GM12878 (cell line): ENCODE data around the gene RSRC1. TPM values are rescaled to one million over a fixed set of nuclear protein-coding genes. Genes with fewer than 3 reads are reported as not detected.

ENCODE experiments used
- ATAC-seq: fragments of 200-7000 bp; cut with Tn5 transposase; 3 replicates; pipeline ENCODE4 v1.9.1; 2020; ENCODE audit warnings: mild to moderate bottlenecking, moderate library complexity
- BruUV-seq: library from RNA; stranded (reverse); fragments of 400-500 nt; replicated peaks from 2 replicates; lab custom pipeline; 2021; lab: Mats Ljungman, UMichigan
- CTCF ChIA-PET: fragments of 300-600 bp; sonication (Branson Sonifier 250); formaldehyde crosslinking; extraction: SDS; loops from one replicate; lab custom pipeline; 2021; ENCODE audit warnings: inconsistent platforms; lab: Yijun Ruan, JAX
- POLR2A ChIA-PET: fragments of 350-600 bp; formaldehyde crosslinking; extraction: SDS; loops from one replicate; lab custom pipeline; 2021; ENCODE audit warnings: inconsistent platforms; lab: Charles Lee
- RAD21 ChIA-PET: fragments of 300-600 bp; sonication (Branson Sonifier 250); formaldehyde crosslinking; loops from one replicate; lab custom pipeline; 2023; ENCODE audit warnings: antibody characterized with exemption; ENCODE audit not compliant: unreplicated experiment; lab: Charles Lee
- SMC1A ChIA-PET: fragments of 300-600 bp; sonication (Branson Sonifier 250); formaldehyde crosslinking; loops from one replicate; lab custom pipeline; 2023; ENCODE audit not compliant: unreplicated experiment, uncharacterized antibody; lab: Charles Lee
- DNase-seq: peaks from one replicate; pipeline ENCODE4 v3.0.0-alpha.2; 2011; ENCODE audit warnings: low read depth, low spot score
- FAIRE-seq: peaks from 3 replicates; lab custom pipeline; 2011; peaks lifted over from hg19 to GRCh38; lab: Jason Lieb, UNC
- H2AFZ ChIP-seq: 2 replicates; pipeline ENCODE4 v1.6.0; 2011; ENCODE audit warnings: low read depth, low read length, control low read depth; ENCODE audit not compliant: control insufficient read depth
- H3K27ac ChIP-seq: 2 replicates; pipeline ENCODE4 v1.5.1; 2011; ENCODE audit warnings: control low read depth; ENCODE audit not compliant: control insufficient read depth, insufficient read depth
- H3K27me3 ChIP-seq, 2 experiments: replicated peaks in 1 of 2; 2 replicates each; pipeline versions ENCODE4 v1.6.0 to v1.6.1; 2011; ENCODE audit warnings: low read length in 1 of 2; ENCODE audit not compliant: control insufficient read depth in 2 of 2, insufficient read depth in 2 of 2
- H3K36me3 ChIP-seq, 2 experiments: 2 replicates each; pipeline ENCODE4 v1.5.1; 2011; ENCODE audit warnings: low read length in 1 of 2; ENCODE audit not compliant: control insufficient read depth in 2 of 2, insufficient read depth in 2 of 2
- H3K4me1 ChIP-seq: 2 replicates; pipeline ENCODE4 v1.6.1; 2011; ENCODE audit warnings: mild to moderate bottlenecking, low read length, moderate library complexity, mixed read lengths; ENCODE audit not compliant: control insufficient read depth, insufficient read depth
- H3K4me2 ChIP-seq: 2 replicates; pipeline ENCODE4 v1.6.0; 2011; ENCODE audit warnings: control low read depth; ENCODE audit not compliant: control insufficient read depth, insufficient read depth
- H3K4me3 ChIP-seq: fragments of 200-600 bp; sonication (generic); 2 replicates; pipeline ENCODE4 v1.5.1; 2016
- H3K79me2 ChIP-seq: 2 replicates; pipeline ENCODE4 v1.6.0; 2011; ENCODE audit warnings: low read length; ENCODE audit not compliant: control insufficient read depth, insufficient read depth
- H3K9ac ChIP-seq: 2 replicates; pipeline ENCODE4 v1.8.0; 2011; ENCODE audit warnings: low read length, control low read depth, mixed read lengths; ENCODE audit not compliant: control insufficient read depth, insufficient read depth
- H3K9me3 ChIP-seq: replicated peaks from 3 replicates; pipeline ENCODE4 v1.5.1; 2011; ENCODE audit warnings: mild to moderate bottlenecking, low read length; ENCODE audit not compliant: control insufficient read depth, insufficient read depth
- H4K20me1 ChIP-seq: 2 replicates; pipeline ENCODE4 v1.6.0; 2011; ENCODE audit not compliant: control insufficient read depth, insufficient read depth
- CBX3 ChIP-seq: fragments of 200-600 bp; sonication (generic); IDR thresholded peaks from 2 replicates; pipeline ENCODE4 v1.6.1; 2016; ENCODE audit warnings: low read depth, borderline replicate concordance
- EED ChIP-seq: sonication (generic); IDR thresholded peaks from 2 replicates; pipeline ENCODE4 v1.6.1; 2016; ENCODE audit warnings: antibody characterized with exemption, low read depth
- FOS ChIP-seq: IDR thresholded peaks from 3 replicates; pipeline ENCODE4 v1.6.1; 2011; ENCODE audit warnings: borderline replicate concordance; ENCODE audit not compliant: insufficient read length; ENCODE audit errors: extremely low read depth
- HCFC1 ChIP-seq: fragments of 150-350 bp; IDR thresholded peaks from 2 replicates; pipeline ENCODE4 v1.6.1; 2014; ENCODE audit warnings: low read length
- MYB ChIP-seq: fragments of 150-350 bp; IDR thresholded peaks from 2 replicates; pipeline ENCODE4 v1.6.1; 2014; ENCODE audit warnings: mild to moderate bottlenecking, low read depth, low read length, borderline replicate concordance
- NR2C2 ChIP-seq: IDR thresholded peaks from 2 replicates; pipeline ENCODE4 v1.6.1; 2011; ENCODE audit warnings: borderline replicate concordance, low read depth; ENCODE audit not compliant: control insufficient read depth, insufficient read length
- PAX8 ChIP-seq: fragments of 450-650 bp; IDR thresholded peaks from 2 replicates; pipeline ENCODE4 v1.6.1; 2017; ENCODE audit warnings: mild to moderate bottlenecking, moderate library complexity
- POU2F2 ChIP-seq: IDR thresholded peaks from 3 replicates; pipeline ENCODE4 v1.6.1; 2011; ENCODE audit warnings: low read depth, mild to moderate bottlenecking, low read length, borderline replicate concordance
- RCOR1 ChIP-seq: conservative IDR thresholded peaks from 2 replicates; pipeline ENCODE4 v1.6.1; 2012; ENCODE audit warnings: low read depth, low read length, improper control_type of control experiment
- RELA ChIP-seq: fragments of 450-650 bp; IDR thresholded peaks from 2 replicates; pipeline ENCODE4 v1.8.0; 2014; ENCODE audit warnings: borderline replicate concordance; ENCODE audit not compliant: partially characterized antibody
- RUNX3 ChIP-seq: IDR thresholded peaks from 2 replicates; pipeline ENCODE4 v1.6.1; 2012; ENCODE audit warnings: low read length, inconsistent platforms
- SPI1 ChIP-seq: IDR thresholded peaks from 2 replicates; pipeline ENCODE4 v1.6.1; 2011; ENCODE audit warnings: low read depth, mild to moderate bottlenecking, low read length, moderate library complexity, borderline replicate concordance; ENCODE audit not compliant: insufficient read depth
- TAF1 ChIP-seq: IDR thresholded peaks from 2 replicates; pipeline ENCODE4 v1.6.1; 2011; ENCODE audit warnings: mild to moderate bottlenecking, low read depth, low read length, borderline replicate concordance
- YY1 ChIP-seq: IDR thresholded peaks from 2 replicates; pipeline ENCODE4 v1.6.1; 2011; ENCODE audit warnings: low read depth, mild to moderate bottlenecking, low read length
- WGBS: methylation state at CpG from one replicate; pipeline ENCODE4 v1.1.6; 2016; ENCODE audit warnings: low lambda C conversion rate; ENCODE audit not compliant: insufficient replicate concordance, insufficient coverage; ENCODE audit errors: missing lambda C conversion rate; 5-methylcytosine and 5-hydroxymethylcytosine counted together
- in situ Hi-C: fragments of 300-500 bp; cut with MboI; formaldehyde crosslinking; loops from 9 replicates; pipeline ENCODE4 v1.14.3; 2018; ENCODE audit warnings: mixed read lengths
- intact Hi-C: fragments of 100-400 bp; cut with micrococcal nuclease; formaldehyde crosslinking; loops from one replicate; pipeline ENCODE4 v1.14.2; 2022; ENCODE audit not compliant: unreplicated experiment
- polyA plus RNA-seq, 11 experiments: library from polyadenylated mRNA; depleted of rRNA in 4 of 11; unstranded in 6 of 11; stranded (reverse) in 5 of 11; fragments of >200 nt; fragmentation: Nextera tagmentation in 4 of 11; fragmentation: Illumina TruSeq in 1 of 11; extraction: Ambion mirVana in 4 of 11; extraction: Trizol in 1 of 11; gene quantifications; 1 replicate in 1 of 11; 2 replicates in 10 of 11; pipeline versions ENCODE4 v1.2.1 to v1.2.3, GENCODE V29; 2011 to 2016; ENCODE audit warnings: inconsistent platforms in 2 of 11, missing spikeins in 2 of 11, low read depth in 1 of 11
- total RNA-seq, 4 experiments: library from RNA; depleted of rRNA in 3 of 4; stranded (reverse); fragments of >200 nt in 3 of 4; fragmentation: Illumina TruSeq in 1 of 4; extraction: Trizol in 1 of 4; gene quantifications; 2 replicates each; pipeline versions ENCODE4 v1.2.1 to v1.2.3, GENCODE V29; 2013 to 2021
- TF ChIP-seq, protein P1 (sequence below): fragments of 450-650 bp; IDR thresholded peaks from 2 replicates; pipeline ENCODE4 v1.6.1; 2016; ENCODE audit warnings: mild to moderate bottlenecking
- TF ChIP-seq, protein P2 (sequence below): IDR thresholded peaks from 2 replicates; pipeline ENCODE4 v1.6.1; 2011; ENCODE audit warnings: low read depth, mild to moderate bottlenecking, low read length, moderate library complexity, borderline replicate concordance; ENCODE audit errors: extremely low read depth
- TF ChIP-seq, protein P3 (sequence below): IDR thresholded peaks from 2 replicates; pipeline ENCODE4 v1.6.1; 2011; ENCODE audit warnings: mild to moderate bottlenecking, low read depth, low read length, moderate library complexity; ENCODE audit not compliant: insufficient replicate concordance
- TF ChIP-seq, protein P4 (sequence below): IDR thresholded peaks from 2 replicates; pipeline ENCODE4 v1.6.1; 2012; ENCODE audit warnings: low read depth, low read length, improper control_type of control experiment

The RSRC1 gene
- total and polyA plus RNA-seq, 10 of the 15 experiments (the other 5 are each of a cell fraction or from before 2014, with no cell fraction given), result 16.4 to 85.9 (median 42.0) TPM

DNA sequence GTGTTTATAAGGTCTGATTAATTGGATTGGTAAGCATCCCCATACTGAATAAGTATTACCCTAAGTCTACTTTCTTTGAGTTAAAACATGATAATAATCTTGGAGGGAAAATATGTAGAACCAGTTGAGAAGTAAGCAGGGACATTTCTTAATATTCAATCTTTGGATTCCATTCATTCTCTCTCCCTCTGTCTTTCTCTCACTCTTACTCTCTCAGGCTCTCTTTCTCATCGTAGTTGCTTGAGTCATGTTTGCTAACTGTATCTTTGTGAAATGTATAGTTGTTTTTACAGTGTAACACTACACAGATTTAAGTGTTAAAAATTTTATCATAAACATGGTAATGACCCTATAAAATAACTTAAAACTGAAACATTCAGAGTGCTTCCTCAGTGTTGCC is 163.8 kb downstream of the RSRC1 start:
- intact Hi-C loops, result no loop called here
- Histone ChIP-seq H3K27ac (no peak overlapping the region), H3K79me2 (no peaks in the 10 kb centered on the region; the same call in 1 of the 2 replicates), H2AFZ (no peak overlapping the region), H3K9me3 (no peaks in the 10 kb centered on the region; the same call in 1 of the 3 replicates), H3K9ac (no peak overlapping the region), H3K36me3 (no peaks in the 10 kb centered on the region; a peak in 1 of 4 replicates), H3K4me3 (no peak overlapping the region), H3K4me2 (no peak overlapping the region), H3K27me3 (no peaks in the 10 kb centered on the region), H3K4me1 (no peaks in the 10 kb centered on the region), H4K20me1 (no peaks in the 10 kb centered on the region)
- in situ Hi-C loops, result no loop called here
- 92% methylated on average over 1 of the region's 1 CpG for WGBS
- no TSS peak for BruUV-seq
- DNase-seq (no peak), ATAC-seq (no peak), FAIRE-seq (no peak)
- ChIA-PET POLR2A (no interaction called here), RAD21 (no interaction called here), CTCF (no interaction called here), SMC1A (no interaction called here)
- TF ChIP-seq EED (no peak), RUNX3 (no peak), FOS (no peak), NR2C2 (no peak), TAF1 (no peak), SPI1 (no peak), RELA (no peak), RCOR1 (no peak), CBX3 (no peak), POU2F2 (no peak), MYB (no peak), YY1 (no peak), PAX8 (no peak), HCFC1 (no peak)
- TF ChIP-seq, protein P1, sequence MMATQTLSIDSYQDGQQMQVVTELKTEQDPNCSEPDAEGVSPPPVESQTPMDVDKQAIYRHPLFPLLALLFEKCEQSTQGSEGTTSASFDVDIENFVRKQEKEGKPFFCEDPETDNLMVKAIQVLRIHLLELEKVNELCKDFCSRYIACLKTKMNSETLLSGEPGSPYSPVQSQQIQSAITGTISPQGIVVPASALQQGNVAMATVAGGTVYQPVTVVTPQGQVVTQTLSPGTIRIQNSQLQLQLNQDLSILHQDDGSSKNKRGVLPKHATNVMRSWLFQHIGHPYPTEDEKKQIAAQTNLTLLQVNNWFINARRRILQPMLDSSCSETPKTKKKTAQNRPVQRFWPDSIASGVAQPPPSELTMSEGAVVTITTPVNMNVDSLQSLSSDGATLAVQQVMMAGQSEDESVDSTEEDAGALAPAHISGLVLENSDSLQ, result no peak
- TF ChIP-seq, protein P2, sequence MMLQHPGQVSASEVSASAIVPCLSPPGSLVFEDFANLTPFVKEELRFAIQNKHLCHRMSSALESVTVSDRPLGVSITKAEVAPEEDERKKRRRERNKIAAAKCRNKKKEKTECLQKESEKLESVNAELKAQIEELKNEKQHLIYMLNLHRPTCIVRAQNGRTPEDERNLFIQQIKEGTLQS, result no peak
- TF ChIP-seq, protein P3, sequence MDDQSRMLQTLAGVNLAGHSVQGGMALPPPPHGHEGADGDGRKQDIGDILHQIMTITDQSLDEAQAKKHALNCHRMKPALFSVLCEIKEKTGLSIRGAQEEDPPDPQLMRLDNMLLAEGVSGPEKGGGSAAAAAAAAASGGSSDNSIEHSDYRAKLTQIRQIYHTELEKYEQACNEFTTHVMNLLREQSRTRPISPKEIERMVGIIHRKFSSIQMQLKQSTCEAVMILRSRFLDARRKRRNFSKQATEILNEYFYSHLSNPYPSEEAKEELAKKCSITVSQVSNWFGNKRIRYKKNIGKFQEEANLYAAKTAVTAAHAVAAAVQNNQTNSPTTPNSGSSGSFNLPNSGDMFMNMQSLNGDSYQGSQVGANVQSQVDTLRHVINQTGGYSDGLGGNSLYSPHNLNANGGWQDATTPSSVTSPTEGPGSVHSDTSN, result no peak
- TF ChIP-seq, protein P4, sequence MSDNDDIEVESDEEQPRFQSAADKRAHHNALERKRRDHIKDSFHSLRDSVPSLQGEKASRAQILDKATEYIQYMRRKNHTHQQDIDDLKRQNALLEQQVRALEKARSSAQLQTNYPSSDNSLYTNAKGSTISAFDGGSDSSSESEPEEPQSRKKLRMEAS, result no peak
